MM.1S (cell line): ENCODE data around the gene MCOLN2.

ENCODE experiments used
- DNase-seq: peaks from one replicate; pipeline ENCODE4 v3.0.0-alpha.2; 2015
- H2AFZ ChIP-seq: fragments of 300-600 bp; sonication (generic); 2 replicates; pipeline ENCODE4 v1.6.0; 2016; ENCODE audit warnings: antibody characterized with exemption, low read length
- H3F3A ChIP-seq: fragments of 300-600 bp; sonication (generic); 2 replicates; pipeline ENCODE4 v1.6.1; 2016; ENCODE audit warnings: mild to moderate bottlenecking, antibody characterized with exemption, low read length, moderate library complexity, mixed read lengths; ENCODE audit not compliant: insufficient read depth
- H3K27ac ChIP-seq: fragments of 300-600 bp; sonication (generic); 2 replicates; pipeline ENCODE4 v1.5.1; 2016; ENCODE audit warnings: mild to moderate bottlenecking, low read length
- H3K27me3 ChIP-seq: fragments of 300-600 bp; sonication (generic); replicated peaks from 2 replicates; pipeline ENCODE4 v1.6.0; 2016; ENCODE audit warnings: low read length; ENCODE audit not compliant: insufficient read depth
- H3K36me3 ChIP-seq: fragments of 300-600 bp; sonication (generic); replicated peaks from 2 replicates; pipeline ENCODE4 v1.6.1; 2016; ENCODE audit warnings: mild to moderate bottlenecking, low read length, mixed read lengths; ENCODE audit not compliant: insufficient read depth
- H3K4me1 ChIP-seq: fragments of 300-600 bp; sonication (generic); 2 replicates; pipeline ENCODE4 v1.6.1; 2016; ENCODE audit warnings: low read length, mixed read lengths
- H3K4me2 ChIP-seq: fragments of 300-600 bp; sonication (generic); 2 replicates; pipeline ENCODE4 v1.6.0; 2016; ENCODE audit warnings: low read depth, low read length
- H3K4me3 ChIP-seq: fragments of 300-600 bp; sonication (generic); 2 replicates; pipeline ENCODE4 v1.5.1; 2016; ENCODE audit warnings: low read length, mixed read lengths
- H3K79me2 ChIP-seq: fragments of 300-600 bp; sonication (generic); 2 replicates; pipeline ENCODE4 v1.6.1; 2016; ENCODE audit warnings: mixed run types, low read length, mixed read lengths
- H3K9ac ChIP-seq: fragments of 300-600 bp; sonication (generic); 2 replicates; pipeline ENCODE4 v1.6.1; 2016; ENCODE audit warnings: low read length, mixed read lengths
- H3K9me2 ChIP-seq: fragments of 300-600 bp; sonication (generic); replicated peaks from 2 replicates; pipeline ENCODE4 v1.6.1; 2016; ENCODE audit warnings: mild to moderate bottlenecking, low read length, mixed read lengths; ENCODE audit not compliant: insufficient read depth
- H3K9me3 ChIP-seq: fragments of 300-600 bp; sonication (generic); replicated peaks from 2 replicates; pipeline ENCODE4 v1.6.1; 2016; ENCODE audit warnings: mild to moderate bottlenecking, low read length, mixed read lengths; ENCODE audit not compliant: insufficient read depth
- H4K20me1 ChIP-seq: fragments of 300-600 bp; sonication (generic); 2 replicates; pipeline ENCODE4 v1.6.1; 2016; ENCODE audit warnings: mild to moderate bottlenecking, low read length, moderate library complexity, mixed read lengths; ENCODE audit not compliant: insufficient read depth
- CTCF ChIP-seq: fragments of 300-600 bp; sonication (generic); IDR thresholded peaks from 2 replicates; pipeline ENCODE4 v1.5.1; 2016; ENCODE audit warnings: antibody characterized with exemption, low read length, mixed read lengths
- EZH2 ChIP-seq: fragments of 300-600 bp; sonication (generic); optimal IDR thresholded peaks from 2 replicates; pipeline ENCODE3; 2017; ENCODE audit warnings: low read depth, mild to moderate bottlenecking, antibody characterized with exemption, low read length, mixed read lengths
- EZH2phosphoT487 ChIP-seq: fragments of 300-600 bp; sonication (generic); IDR thresholded peaks from 2 replicates; pipeline ENCODE4 v1.6.1; 2018; ENCODE audit warnings: antibody characterized with exemption, low read length

Gene MCOLN2

GRCh38 chr1:84877592-84877991 lies 119.3 kb downstream of the MCOLN2 start:
- H3K4me2 ChIP-seq: no peak overlapping the region
- no peaks in the 10 kb centered on the region for H3K9me2 ChIP-seq
- no peaks in the 10 kb centered on the region for H3K36me3 ChIP-seq
- no peak overlapping the region for H3K4me3 ChIP-seq
- no peak overlapping the region for H2AFZ ChIP-seq
- no peaks in the 10 kb centered on the region for H3K4me1 ChIP-seq
- H3K9me3 ChIP-seq: no peaks in the 10 kb centered on the region
- DNase-seq: no peak
- no peaks in the 10 kb centered on the region for H3F3A ChIP-seq
- no peak overlapping the region for H3K9ac ChIP-seq
- no peaks in the 10 kb centered on the region for H3K79me2 ChIP-seq
- no peaks in the 10 kb centered on the region for H3K27me3 ChIP-seq
- H4K20me1 ChIP-seq: no peaks in the 10 kb centered on the region
- H3K27ac ChIP-seq: no peak overlapping the region
- TF ChIP-seq EZH2phosphoT487 (no peak), CTCF (no peak), EZH2 (no peak)

- H3K4me1 ChIP-seq: no peaks in the 10 kb centered on the region
- no peaks in the 10 kb centered on the region for H3K9me2 ChIP-seq
- H3K9ac ChIP-seq: no peak overlapping the region
- TF ChIP-seq CTCF (no peak), EZH2phosphoT487 (no peak), EZH2 (no peak)
- no peaks in the 10 kb centered on the region for H3F3A ChIP-seq
- H3K4me2 ChIP-seq: no peak overlapping the region
- H4K20me1 ChIP-seq: no peaks in the 10 kb centered on the region
- no peaks in the 10 kb centered on the region for H3K36me3 ChIP-seq
- H3K27me3 ChIP-seq: no peaks in the 10 kb centered on the region
- no peak overlapping the region for H3K27ac ChIP-seq
- no peak overlapping the region for H2AFZ ChIP-seq
- no peak for DNase-seq
- no peaks in the 10 kb centered on the region for H3K9me3 ChIP-seq
- H3K4me3 ChIP-seq: no peak overlapping the region
- H3K79me2 ChIP-seq: no peaks in the 10 kb centered on the region
Observed at GRCh38 chr1:84876353-84876752, 120.6 kb downstream of the MCOLN2 start.
